GM12878 (cell line): Measurements from ENCODE around the gene TTI1. TPM values are rescaled to one million over a fixed set of nuclear protein-coding genes. Genes with fewer than 3 reads are reported as not detected.

Experiments used
- ATAC-seq: fragments of 200-7000 bp; cut with Tn5 transposase; 3 replicates; pipeline ENCODE4 v1.9.1; 2020; ENCODE audit warnings: mild to moderate bottlenecking, moderate library complexity
- BruUV-seq: library from RNA; stranded (reverse); fragments of 400-500 nt; replicated peaks from 2 replicates; lab custom pipeline; 2021; lab: Mats Ljungman, UMichigan
- CTCF ChIA-PET: fragments of 300-600 bp; sonication (Branson Sonifier 250); formaldehyde crosslinking; extraction: SDS; loops from one replicate; lab custom pipeline; 2021; ENCODE audit warnings: inconsistent platforms; lab: Yijun Ruan, JAX
- POLR2A ChIA-PET: fragments of 350-600 bp; formaldehyde crosslinking; extraction: SDS; loops from one replicate; lab custom pipeline; 2021; ENCODE audit warnings: inconsistent platforms; lab: Charles Lee
- RAD21 ChIA-PET: fragments of 300-600 bp; sonication (Branson Sonifier 250); formaldehyde crosslinking; loops from one replicate; lab custom pipeline; 2023; ENCODE audit warnings: antibody characterized with exemption; ENCODE audit not compliant: unreplicated experiment; lab: Charles Lee
- SMC1A ChIA-PET: fragments of 300-600 bp; sonication (Branson Sonifier 250); formaldehyde crosslinking; loops from one replicate; lab custom pipeline; 2023; ENCODE audit not compliant: unreplicated experiment, uncharacterized antibody; lab: Charles Lee
- DNase-seq: peaks from one replicate; pipeline ENCODE4 v3.0.0-alpha.2; 2011; ENCODE audit warnings: low read depth, low spot score
- FAIRE-seq: peaks from 3 replicates; lab custom pipeline; 2011; peaks lifted over from hg19 to GRCh38; lab: Jason Lieb, UNC
- H2AFZ ChIP-seq: 2 replicates; pipeline ENCODE4 v1.6.0; 2011; ENCODE audit warnings: low read depth, low read length, control low read depth; ENCODE audit not compliant: control insufficient read depth
- H3K27ac ChIP-seq: 2 replicates; pipeline ENCODE4 v1.5.1; 2011; ENCODE audit warnings: control low read depth; ENCODE audit not compliant: control insufficient read depth, insufficient read depth
- H3K27me3 ChIP-seq, 2 experiments: replicated peaks in 1 of 2; 2 replicates each; pipeline versions ENCODE4 v1.6.0 to v1.6.1; 2011; ENCODE audit warnings: low read length in 1 of 2; ENCODE audit not compliant: control insufficient read depth in 2 of 2, insufficient read depth in 2 of 2
- H3K36me3 ChIP-seq, 2 experiments: 2 replicates each; pipeline ENCODE4 v1.5.1; 2011; ENCODE audit warnings: low read length in 1 of 2; ENCODE audit not compliant: control insufficient read depth in 2 of 2, insufficient read depth in 2 of 2
- H3K4me1 ChIP-seq: 2 replicates; pipeline ENCODE4 v1.6.1; 2011; ENCODE audit warnings: mild to moderate bottlenecking, low read length, moderate library complexity, mixed read lengths; ENCODE audit not compliant: control insufficient read depth, insufficient read depth
- H3K4me2 ChIP-seq: 2 replicates; pipeline ENCODE4 v1.6.0; 2011; ENCODE audit warnings: control low read depth; ENCODE audit not compliant: control insufficient read depth, insufficient read depth
- H3K4me3 ChIP-seq: fragments of 200-600 bp; sonication (generic); 2 replicates; pipeline ENCODE4 v1.5.1; 2016
- H3K79me2 ChIP-seq: 2 replicates; pipeline ENCODE4 v1.6.0; 2011; ENCODE audit warnings: low read length; ENCODE audit not compliant: control insufficient read depth, insufficient read depth
- H3K9ac ChIP-seq: 2 replicates; pipeline ENCODE4 v1.8.0; 2011; ENCODE audit warnings: low read length, control low read depth, mixed read lengths; ENCODE audit not compliant: control insufficient read depth, insufficient read depth
- H3K9me3 ChIP-seq: replicated peaks from 3 replicates; pipeline ENCODE4 v1.5.1; 2011; ENCODE audit warnings: mild to moderate bottlenecking, low read length; ENCODE audit not compliant: control insufficient read depth, insufficient read depth
- H4K20me1 ChIP-seq: 2 replicates; pipeline ENCODE4 v1.6.0; 2011; ENCODE audit not compliant: control insufficient read depth, insufficient read depth
- IKZF1 ChIP-seq: fragments of 450-650 bp; conservative IDR thresholded peaks from 2 replicates; pipeline ENCODE4 v1.6.1; 2017; ENCODE audit warnings: antibody characterized with exemption, mild to moderate bottlenecking
- NBN ChIP-seq: fragments of 450-650 bp; IDR thresholded peaks from 2 replicates; pipeline ENCODE4 v1.6.1; 2016
- RAD51 ChIP-seq: fragments of 450-650 bp; IDR thresholded peaks from 2 replicates; pipeline ENCODE4 v1.6.1; 2016; ENCODE audit warnings: moderate library complexity, mild to moderate bottlenecking, inconsistent platforms
- SREBF1 ChIP-seq: IDR thresholded peaks from 2 replicates; pipeline ENCODE4 v1.6.1; 2012; ENCODE audit warnings: mild to moderate bottlenecking, low read length
- TBL1XR1 ChIP-seq: IDR thresholded peaks from 2 replicates; pipeline ENCODE4 v1.6.1; 2012; ENCODE audit warnings: low read depth, low read length, improper control_type of control experiment
- WGBS: methylation state at CpG from one replicate; pipeline ENCODE4 v1.1.6; 2016; ENCODE audit warnings: low lambda C conversion rate; ENCODE audit not compliant: insufficient replicate concordance, insufficient coverage; ENCODE audit errors: missing lambda C conversion rate; 5-methylcytosine and 5-hydroxymethylcytosine counted together
- in situ Hi-C: fragments of 300-500 bp; cut with MboI; formaldehyde crosslinking; loops from 9 replicates; pipeline ENCODE4 v1.14.3; 2018; ENCODE audit warnings: mixed read lengths
- intact Hi-C: fragments of 100-400 bp; cut with micrococcal nuclease; formaldehyde crosslinking; loops from one replicate; pipeline ENCODE4 v1.14.2; 2022; ENCODE audit not compliant: unreplicated experiment
- polyA plus RNA-seq, 11 experiments: library from polyadenylated mRNA; depleted of rRNA in 4 of 11; unstranded in 6 of 11; stranded (reverse) in 5 of 11; fragments of >200 nt; fragmentation: Nextera tagmentation in 4 of 11; fragmentation: Illumina TruSeq in 1 of 11; extraction: Ambion mirVana in 4 of 11; extraction: Trizol in 1 of 11; gene quantifications; 1 replicate in 1 of 11; 2 replicates in 10 of 11; pipeline versions ENCODE4 v1.2.1 to v1.2.3, GENCODE V29; 2011 to 2016; ENCODE audit warnings: inconsistent platforms in 2 of 11, missing spikeins in 2 of 11, low read depth in 1 of 11
- total RNA-seq, 4 experiments: library from RNA; depleted of rRNA in 3 of 4; stranded (reverse); fragments of >200 nt in 3 of 4; fragmentation: Illumina TruSeq in 1 of 4; extraction: Trizol in 1 of 4; gene quantifications; 2 replicates each; pipeline versions ENCODE4 v1.2.1 to v1.2.3, GENCODE V29; 2013 to 2021
- TF ChIP-seq, protein P1 (sequence below): IDR thresholded peaks from 2 replicates; pipeline ENCODE4 v1.6.1; 2012; ENCODE audit warnings: improper control_type of control experiment, low read depth, low read length; ENCODE audit not compliant: insufficient replicate concordance
- TF ChIP-seq, protein P2 (sequence below): IDR thresholded peaks from 2 replicates; pipeline ENCODE4 v1.6.1; 2011; ENCODE audit warnings: borderline replicate concordance, low read depth, mild to moderate bottlenecking, moderate library complexity, mixed read lengths, low read length; ENCODE audit not compliant: insufficient read depth; ENCODE audit errors: extremely low read length
- TF ChIP-seq, protein P3 (sequence below): IDR thresholded peaks from 2 replicates; pipeline ENCODE4 v1.6.1; 2012; ENCODE audit warnings: mild to moderate bottlenecking, low read depth, low read length
- TF ChIP-seq, protein P4 (sequence below): IDR thresholded peaks from 2 replicates; pipeline ENCODE4 v1.6.1; 2011; ENCODE audit warnings: low read depth, mild to moderate bottlenecking, low read length, moderate library complexity, borderline replicate concordance; ENCODE audit errors: extremely low read depth

Gene TTI1
- total and polyA plus RNA-seq, 10 of the 15 experiments (the other 5 are each of a cell fraction or from before 2014, with no cell fraction given): 5.3 to 44.6 (median 24.9) TPM

DNA sequence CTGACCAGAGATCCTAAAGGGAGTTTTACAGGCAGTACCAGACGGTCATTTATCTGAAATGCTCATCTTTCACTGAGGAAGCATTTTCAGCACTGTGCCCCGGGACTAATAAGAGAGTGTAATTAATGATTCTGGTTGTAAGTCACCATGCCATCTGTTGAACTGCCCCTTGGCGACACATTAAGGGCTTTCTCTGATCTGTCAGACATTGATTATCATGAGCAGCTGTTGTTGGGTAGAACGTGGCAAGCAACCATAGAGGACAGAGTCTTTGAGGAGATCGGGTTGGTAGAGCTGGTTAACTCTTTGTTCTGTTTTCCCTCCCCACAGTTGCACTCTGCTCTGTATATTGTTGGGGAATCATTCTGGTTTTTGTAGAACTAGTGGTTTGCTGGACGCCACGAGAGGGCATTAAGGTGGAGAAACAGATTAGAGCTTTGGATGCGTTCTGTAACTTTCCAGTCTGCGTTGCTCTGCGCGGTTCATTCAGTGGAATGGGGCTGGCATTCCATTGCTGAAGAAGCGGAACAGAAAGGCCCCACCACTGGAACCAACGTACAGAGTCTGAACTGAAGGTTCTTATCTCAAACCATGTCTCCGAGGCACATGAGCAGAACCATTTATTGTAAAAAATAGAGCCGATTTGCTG lies 34.6 kb upstream of the TTI1 start (continued):
- TF ChIP-seq, protein P1, sequence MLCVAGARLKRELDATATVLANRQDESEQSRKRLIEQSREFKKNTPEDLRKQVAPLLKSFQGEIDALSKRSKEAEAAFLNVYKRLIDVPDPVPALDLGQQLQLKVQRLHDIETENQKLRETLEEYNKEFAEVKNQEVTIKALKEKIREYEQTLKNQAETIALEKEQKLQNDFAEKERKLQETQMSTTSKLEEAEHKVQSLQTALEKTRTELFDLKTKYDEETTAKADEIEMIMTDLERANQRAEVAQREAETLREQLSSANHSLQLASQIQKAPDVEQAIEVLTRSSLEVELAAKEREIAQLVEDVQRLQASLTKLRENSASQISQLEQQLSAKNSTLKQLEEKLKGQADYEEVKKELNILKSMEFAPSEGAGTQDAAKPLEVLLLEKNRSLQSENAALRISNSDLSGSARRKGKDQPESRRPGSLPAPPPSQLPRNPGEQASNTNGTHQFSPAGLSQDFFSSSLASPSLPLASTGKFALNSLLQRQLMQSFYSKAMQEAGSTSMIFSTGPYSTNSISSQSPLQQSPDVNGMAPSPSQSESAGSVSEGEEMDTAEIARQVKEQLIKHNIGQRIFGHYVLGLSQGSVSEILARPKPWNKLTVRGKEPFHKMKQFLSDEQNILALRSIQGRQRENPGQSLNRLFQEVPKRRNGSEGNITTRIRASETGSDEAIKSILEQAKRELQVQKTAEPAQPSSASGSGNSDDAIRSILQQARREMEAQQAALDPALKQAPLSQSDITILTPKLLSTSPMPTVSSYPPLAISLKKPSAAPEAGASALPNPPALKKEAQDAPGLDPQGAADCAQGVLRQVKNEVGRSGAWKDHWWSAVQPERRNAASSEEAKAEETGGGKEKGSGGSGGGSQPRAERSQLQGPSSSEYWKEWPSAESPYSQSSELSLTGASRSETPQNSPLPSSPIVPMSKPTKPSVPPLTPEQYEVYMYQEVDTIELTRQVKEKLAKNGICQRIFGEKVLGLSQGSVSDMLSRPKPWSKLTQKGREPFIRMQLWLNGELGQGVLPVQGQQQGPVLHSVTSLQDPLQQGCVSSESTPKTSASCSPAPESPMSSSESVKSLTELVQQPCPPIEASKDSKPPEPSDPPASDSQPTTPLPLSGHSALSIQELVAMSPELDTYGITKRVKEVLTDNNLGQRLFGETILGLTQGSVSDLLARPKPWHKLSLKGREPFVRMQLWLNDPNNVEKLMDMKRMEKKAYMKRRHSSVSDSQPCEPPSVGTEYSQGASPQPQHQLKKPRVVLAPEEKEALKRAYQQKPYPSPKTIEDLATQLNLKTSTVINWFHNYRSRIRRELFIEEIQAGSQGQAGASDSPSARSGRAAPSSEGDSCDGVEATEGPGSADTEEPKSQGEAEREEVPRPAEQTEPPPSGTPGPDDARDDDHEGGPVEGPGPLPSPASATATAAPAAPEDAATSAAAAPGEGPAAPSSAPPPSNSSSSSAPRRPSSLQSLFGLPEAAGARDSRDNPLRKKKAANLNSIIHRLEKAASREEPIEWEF: no peak

DNA sequence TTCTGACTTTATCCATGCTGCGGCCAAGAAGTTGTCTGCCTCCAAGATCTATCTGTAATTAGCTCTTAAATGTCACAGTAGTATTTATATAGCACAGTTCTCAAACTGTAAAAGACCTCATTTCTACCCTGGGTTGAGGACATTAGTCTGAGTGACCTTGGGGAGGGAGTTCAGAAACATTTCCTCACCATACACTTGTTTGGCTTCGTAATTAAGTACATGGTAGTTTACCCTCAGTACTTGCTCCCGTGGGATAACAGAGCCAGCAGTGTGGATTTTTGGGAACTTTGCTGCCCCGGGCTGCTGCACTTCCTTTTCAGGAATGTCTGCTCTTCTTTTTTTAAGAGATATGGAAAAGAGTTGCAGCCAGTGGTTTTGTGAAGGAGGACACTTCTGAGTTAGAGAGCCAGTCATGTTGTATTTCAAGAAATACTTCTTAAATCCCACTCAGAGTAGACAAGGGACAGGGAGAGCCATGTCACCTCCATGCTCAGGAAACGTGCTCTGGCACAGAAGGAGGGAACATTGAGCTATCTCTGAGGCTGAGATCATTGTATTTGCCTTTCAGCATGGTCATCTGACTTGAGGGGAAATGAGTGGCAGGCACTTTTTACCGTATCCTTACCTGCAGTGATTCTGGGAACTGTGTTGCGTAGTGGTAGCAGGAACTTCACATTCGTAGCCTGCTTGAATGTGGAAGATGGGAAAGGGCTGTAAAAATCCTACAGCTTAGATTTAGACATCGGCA lies 33.9 kb upstream of the TTI1 start:
- DNase-seq: no peak
- Histone ChIP-seq H3K4me3 (no peak overlapping the region), H3K79me2 (no peaks in the 10 kb centered on the region), H3K9me3 (no peaks in the 10 kb centered on the region; the same call in 1 of the 3 replicates), H3K4me2 (no peak overlapping the region), H3K36me3 (peaks cover 24 to 26% of the 10 kb centered on the region in 2 experiments), H2AFZ (no peak overlapping the region), H3K27me3 (no peaks in the 10 kb centered on the region), H3K9ac (no peak overlapping the region), H4K20me1 (no peaks in the 10 kb centered on the region), H3K4me1 (peaks cover 6% of the 10 kb centered on the region; the same call in 1 of the 2 replicates), H3K27ac (no peak overlapping the region)
- no peak for FAIRE-seq
- ATAC-seq: no peak
- no TSS peak for BruUV-seq
- CTCF ChIA-PET: interaction anchor here (0.6 to 1.7 kb wide), 3 partner anchors 10 to 516 kb away, joined by 4 to 6 read pairs (median 5); no protein-coding TSS in a partner anchor
- SMC1A ChIA-PET: interaction anchor here (0.6 to 1.4 kb wide), 2 partner anchors 9 to 88 kb away, joined by 3 read pairs; no protein-coding TSS in a partner anchor
- intact Hi-C loops: no loop called here
- in situ Hi-C loops: loop anchor here (25.0 kb wide), 1 partner anchor 95 kb away; the partner anchor contains the start of gene TGM2
- WGBS: 66% methylated on average over 9 of the region's 9 CpGs
- RAD21 ChIA-PET: interaction anchor here (1.0 to 1.2 kb wide), 2 partner anchors 9 to 154 kb away, joined by 3 to 5 read pairs; no protein-coding TSS in a partner anchor
- POLR2A ChIA-PET: no interaction called here
- TF ChIP-seq, protein P2, sequence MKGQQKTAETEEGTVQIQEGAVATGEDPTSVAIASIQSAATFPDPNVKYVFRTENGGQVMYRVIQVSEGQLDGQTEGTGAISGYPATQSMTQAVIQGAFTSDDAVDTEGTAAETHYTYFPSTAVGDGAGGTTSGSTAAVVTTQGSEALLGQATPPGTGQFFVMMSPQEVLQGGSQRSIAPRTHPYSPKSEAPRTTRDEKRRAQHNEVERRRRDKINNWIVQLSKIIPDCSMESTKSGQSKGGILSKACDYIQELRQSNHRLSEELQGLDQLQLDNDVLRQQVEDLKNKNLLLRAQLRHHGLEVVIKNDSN: no peak
- TF ChIP-seq SREBF1: no peak
- TF ChIP-seq, protein P3, sequence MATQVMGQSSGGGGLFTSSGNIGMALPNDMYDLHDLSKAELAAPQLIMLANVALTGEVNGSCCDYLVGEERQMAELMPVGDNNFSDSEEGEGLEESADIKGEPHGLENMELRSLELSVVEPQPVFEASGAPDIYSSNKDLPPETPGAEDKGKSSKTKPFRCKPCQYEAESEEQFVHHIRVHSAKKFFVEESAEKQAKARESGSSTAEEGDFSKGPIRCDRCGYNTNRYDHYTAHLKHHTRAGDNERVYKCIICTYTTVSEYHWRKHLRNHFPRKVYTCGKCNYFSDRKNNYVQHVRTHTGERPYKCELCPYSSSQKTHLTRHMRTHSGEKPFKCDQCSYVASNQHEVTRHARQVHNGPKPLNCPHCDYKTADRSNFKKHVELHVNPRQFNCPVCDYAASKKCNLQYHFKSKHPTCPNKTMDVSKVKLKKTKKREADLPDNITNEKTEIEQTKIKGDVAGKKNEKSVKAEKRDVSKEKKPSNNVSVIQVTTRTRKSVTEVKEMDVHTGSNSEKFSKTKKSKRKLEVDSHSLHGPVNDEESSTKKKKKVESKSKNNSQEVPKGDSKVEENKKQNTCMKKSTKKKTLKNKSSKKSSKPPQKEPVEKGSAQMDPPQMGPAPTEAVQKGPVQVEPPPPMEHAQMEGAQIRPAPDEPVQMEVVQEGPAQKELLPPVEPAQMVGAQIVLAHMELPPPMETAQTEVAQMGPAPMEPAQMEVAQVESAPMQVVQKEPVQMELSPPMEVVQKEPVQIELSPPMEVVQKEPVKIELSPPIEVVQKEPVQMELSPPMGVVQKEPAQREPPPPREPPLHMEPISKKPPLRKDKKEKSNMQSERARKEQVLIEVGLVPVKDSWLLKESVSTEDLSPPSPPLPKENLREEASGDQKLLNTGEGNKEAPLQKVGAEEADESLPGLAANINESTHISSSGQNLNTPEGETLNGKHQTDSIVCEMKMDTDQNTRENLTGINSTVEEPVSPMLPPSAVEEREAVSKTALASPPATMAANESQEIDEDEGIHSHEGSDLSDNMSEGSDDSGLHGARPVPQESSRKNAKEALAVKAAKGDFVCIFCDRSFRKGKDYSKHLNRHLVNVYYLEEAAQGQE: no peak
- TF ChIP-seq TBL1XR1: no peak
- TF ChIP-seq, protein P4, sequence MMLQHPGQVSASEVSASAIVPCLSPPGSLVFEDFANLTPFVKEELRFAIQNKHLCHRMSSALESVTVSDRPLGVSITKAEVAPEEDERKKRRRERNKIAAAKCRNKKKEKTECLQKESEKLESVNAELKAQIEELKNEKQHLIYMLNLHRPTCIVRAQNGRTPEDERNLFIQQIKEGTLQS: no peak
- TF ChIP-seq RAD51: no peak
- no peak for TF ChIP-seq NBN
- no peak for TF ChIP-seq IKZF1
